WTC11 (cell line): ENCODE data around the gene SRSF2. TPM values are rescaled to one million over a fixed set of nuclear protein-coding genes. Genes with fewer than 3 reads are reported as not detected.

ENCODE experiments used
- ATAC-seq: fragments of 200-7000 bp; cut with Tn5 transposase; 2 replicates; pipeline ENCODE4 v1.10.0; 2021; ENCODE audit warnings: mild to moderate bottlenecking, moderate library complexity
- CTCF ChIA-PET: fragments of 300-600 bp; sonication (Branson Sonifier 250); formaldehyde crosslinking; loops from one replicate; lab custom pipeline; 2021; ENCODE audit warnings: antibody characterized with exemption; lab: Charles Lee
- POLR2A ChIA-PET: fragments of 350-600 bp; sonication (Branson Sonifier 250); formaldehyde crosslinking; loops from one replicate; lab custom pipeline; 2021; ENCODE audit warnings: antibody characterized with exemption; lab: Charles Lee
- DNase-seq: peaks from one replicate; pipeline ENCODE4 v3.0.0; 2021; ENCODE audit warnings: low spot score
- H3K27ac Mint-ChIP-seq: 2 replicates; pipeline ENCODE4 v1.8.0; 2021; ENCODE audit warnings: mixed read lengths
- H3K27me3 Mint-ChIP-seq: 2 replicates; pipeline ENCODE4 v1.8.0; 2021; ENCODE audit warnings: low read depth, mild to moderate bottlenecking, moderate library complexity, mixed read lengths
- H3K36me3 Mint-ChIP-seq: 2 replicates; pipeline ENCODE4 v1.8.0; 2021; ENCODE audit warnings: mixed read lengths
- H3K4me1 Mint-ChIP-seq: 2 replicates; pipeline ENCODE4 v1.8.0; 2022; ENCODE audit warnings: mixed read lengths
- H3K4me3 Mint-ChIP-seq: 2 replicates; pipeline ENCODE4 v1.8.0; 2021; ENCODE audit warnings: mild to moderate bottlenecking, moderate library complexity, mixed read lengths
- H3K9me3 Mint-ChIP-seq: 2 replicates; pipeline ENCODE4 v1.8.0; 2021; ENCODE audit warnings: mixed read lengths
- ATF6 ChIP-seq: sonication (generic); formaldehyde crosslinking; IDR thresholded peaks from 2 replicates; pipeline ENCODE4 v1.8.1; 2023; ENCODE audit warnings: mild to moderate bottlenecking, missing genetic modification reagents
- E2F4 ChIP-seq: sonication (generic); formaldehyde crosslinking; IDR thresholded peaks from 2 replicates; pipeline ENCODE4 v1.8.1; 2022; ENCODE audit warnings: low read depth, mild to moderate bottlenecking, moderate library complexity, missing genetic modification reagents, borderline replicate concordance
- EMX1 ChIP-seq: fragments of 250-450 bp; sonication (Bioruptor Pico); IDR thresholded peaks from 2 replicates; pipeline ENCODE4 v1.8.0; 2021; ENCODE audit warnings: mild to moderate bottlenecking
- ERG ChIP-seq: fragments of 250-450 bp; sonication (Bioruptor Pico); IDR thresholded peaks from 2 replicates; pipeline ENCODE4 v1.8.0; 2021; ENCODE audit warnings: mild to moderate bottlenecking
- FOXJ3 ChIP-seq: sonication (generic); formaldehyde crosslinking; IDR thresholded peaks from 2 replicates; pipeline ENCODE4 v1.9.0; 2021; ENCODE audit warnings: missing genetic modification reagents, mild to moderate bottlenecking, borderline replicate concordance
- FOXK1 ChIP-seq: sonication (generic); formaldehyde crosslinking; IDR thresholded peaks from 2 replicates; pipeline ENCODE4 v1.8.0; 2022; ENCODE audit warnings: mild to moderate bottlenecking, moderate library complexity, missing genetic modification reagents
- IRF1 ChIP-seq: sonication (generic); formaldehyde crosslinking; IDR thresholded peaks from 2 replicates; pipeline ENCODE4 v1.8.0; 2023; ENCODE audit warnings: missing genetic modification reagents
- JUN ChIP-seq: sonication (generic); formaldehyde crosslinking; IDR thresholded peaks from 2 replicates; pipeline ENCODE4 v1.8.0; 2023; ENCODE audit warnings: mild to moderate bottlenecking, missing genetic modification reagents
- MAX ChIP-seq: sonication (generic); formaldehyde crosslinking; IDR thresholded peaks from 2 replicates; pipeline ENCODE4 v1.8.0; 2022; ENCODE audit warnings: mild to moderate bottlenecking, missing genetic modification reagents
- MLX ChIP-seq: sonication (generic); formaldehyde crosslinking; IDR thresholded peaks from 2 replicates; pipeline ENCODE4 v1.8.1; 2023; ENCODE audit warnings: mild to moderate bottlenecking, missing genetic modification reagents, moderate library complexity
- NFE2L1 ChIP-seq: sonication (generic); formaldehyde crosslinking; IDR thresholded peaks from 2 replicates; pipeline ENCODE4 v1.8.1; 2023; ENCODE audit warnings: missing genetic modification reagents
- NR3C1 ChIP-seq: sonication (generic); formaldehyde crosslinking; conservative IDR thresholded peaks from 2 replicates; pipeline ENCODE4 v1.8.1; 2023; ENCODE audit warnings: low read depth, mild to moderate bottlenecking, missing genetic modification reagents
- OVOL2 ChIP-seq: fragments of 250-450 bp; sonication (Bioruptor Pico); IDR thresholded peaks from 2 replicates; pipeline ENCODE4 v1.9.0; 2021; ENCODE audit warnings: mild to moderate bottlenecking, borderline replicate concordance
- PRDM15 ChIP-seq: sonication (generic); formaldehyde crosslinking; IDR thresholded peaks from 2 replicates; pipeline ENCODE4 v1.8.0; 2022; ENCODE audit warnings: missing genetic modification reagents
- RELA ChIP-seq: sonication (generic); formaldehyde crosslinking; IDR thresholded peaks from 2 replicates; pipeline ENCODE4 v1.8.1; 2022; ENCODE audit warnings: missing genetic modification reagents, mild to moderate bottlenecking, borderline replicate concordance
- SMAD4 ChIP-seq: sonication (generic); formaldehyde crosslinking; IDR thresholded peaks from 2 replicates; pipeline ENCODE4 v1.8.0; 2022; ENCODE audit warnings: mild to moderate bottlenecking, missing genetic modification reagents
- USF1 ChIP-seq: sonication (generic); formaldehyde crosslinking; IDR thresholded peaks from 2 replicates; pipeline ENCODE4 v1.8.0; 2022; ENCODE audit warnings: mild to moderate bottlenecking, missing genetic modification reagents
- USF2 ChIP-seq: sonication (generic); formaldehyde crosslinking; IDR thresholded peaks from 2 replicates; pipeline ENCODE4 v1.8.1; 2023; ENCODE audit warnings: mild to moderate bottlenecking, missing genetic modification reagents, moderate library complexity
- ZBTB43 ChIP-seq: sonication (generic); formaldehyde crosslinking; IDR thresholded peaks from 2 replicates; pipeline ENCODE4 v1.8.1; 2023; ENCODE audit warnings: mild to moderate bottlenecking, missing genetic modification reagents
- ZNF317 ChIP-seq: sonication (generic); formaldehyde crosslinking; IDR thresholded peaks from 2 replicates; pipeline ENCODE4 v1.8.1; 2023; ENCODE audit warnings: low read depth, mild to moderate bottlenecking, moderate library complexity, missing genetic modification reagents, borderline replicate concordance
- total RNA-seq: library from RNA; stranded (reverse); gene quantifications from 3 replicates; pipeline ENCODE4 v1.2.3, GENCODE V29; 2021

The SRSF2 gene
- total RNA-seq, 1 experiment from 2014 or later: 355 TPM

- peaks cover 8% of the 10 kb centered on the region for H3K27me3 Mint-ChIP-seq
- ATAC-seq (no peak), DNase-seq (no peak)
- CTCF ChIA-PET: interaction anchor here (1.3 to 2.2 kb wide), 5 partner anchors 12 to 191 kb away, joined by 3 to 13 read pairs (median 11); partner anchors contain the start of genes JMJD6 and METTL23
- TF ChIP-seq E2F4 (CRISPR knock-in tag) (no peak), IRF1 (CRISPR knock-in tag) (no peak), ZBTB43 (CRISPR knock-in tag) (no peak), JUN (CRISPR knock-in tag) (no peak), SMAD4 (CRISPR knock-in tag) (no peak), USF1 (CRISPR knock-in tag) (no peak), FOXK1 (CRISPR knock-in tag) (no peak), USF2 (CRISPR knock-in tag) (no peak)
- H3K36me3 Mint-ChIP-seq: peaks cover 27% of the 10 kb centered on the region
- H3K9me3 Mint-ChIP-seq: no peaks in the 10 kb centered on the region
- peak overlapping the region; percentile 27; the same call in 1 of the 2 replicates for H3K27ac Mint-ChIP-seq
- POLR2A ChIA-PET: no interaction called here
- H3K4me3 Mint-ChIP-seq: no peak overlapping the region
- peaks cover 15% of the 10 kb centered on the region for H3K4me1 Mint-ChIP-seq
Observed at GRCh38 chr17:76714336-76714735, 22.8 kb downstream of the SRSF2 start.

GRCh38 chr17:76713765-76714164 lies 23.4 kb downstream of the SRSF2 start:
- no peak for DNase-seq
- no peak overlapping the region for H3K4me3 Mint-ChIP-seq
- no peak for ATAC-seq
- ChIA-PET POLR2A (no interaction called here), CTCF (interaction anchor here (1.1 to 2.2 kb wide), 6 partner anchors 13 to 191 kb away, joined by 3 to 13 read pairs (median 10); partner anchors contain the start of genes JMJD6 and METTL23)
- H3K9me3 Mint-ChIP-seq: no peaks in the 10 kb centered on the region
- H3K27me3 Mint-ChIP-seq: peaks cover 13% of the 10 kb centered on the region
- peaks cover 22% of the 10 kb centered on the region for H3K36me3 Mint-ChIP-seq
- H3K4me1 Mint-ChIP-seq: peaks cover 21% of the 10 kb centered on the region
- peak overlapping the region; percentile 27; the same call in 1 of the 2 replicates for H3K27ac Mint-ChIP-seq
- TF ChIP-seq ERG (CRISPR knock-in tag) (no peak), ZNF317 (no peak), FOXK1 (CRISPR knock-in tag) (no peak), NR3C1 (no peak), MAX (CRISPR knock-in tag) (no peak), NFE2L1 (CRISPR knock-in tag) (no peak), OVOL2 (no peak), PRDM15 (CRISPR knock-in tag) (no peak), MLX (CRISPR knock-in tag) (no peak), RELA (CRISPR knock-in tag) (no peak), USF2 (CRISPR knock-in tag) (no peak), EMX1 (no peak), ATF6 (no peak), FOXJ3 (CRISPR knock-in tag) (no peak)
